HEK293 (cell line): Measurements from ENCODE around the gene STAG3.

Source experiments
- GLI2 ChIP-seq: fragments of 450-650 bp; formaldehyde crosslinking; IDR thresholded peaks from 2 replicates; pipeline ENCODE4; 2017; ENCODE audit warnings: missing biosample characterization, missing genetic modification characterization, low read depth, borderline replicate concordance
- GLI4 ChIP-seq: fragments of 450-650 bp; formaldehyde crosslinking; IDR thresholded peaks from 2 replicates; pipeline ENCODE4 v1.5.1; 2016; ENCODE audit warnings: missing biosample characterization, missing genetic modification characterization
- IKZF3 ChIP-seq: fragments of 450-650 bp; IDR thresholded peaks from 2 replicates; pipeline ENCODE4 v1.5.0; 2018; ENCODE audit warnings: missing biosample characterization, mild to moderate bottlenecking, missing genetic modification characterization, moderate library complexity
- KLF7 ChIP-seq: fragments of 450-650 bp; formaldehyde crosslinking; IDR thresholded peaks from 2 replicates; pipeline ENCODE4 v1.5.1; 2016; ENCODE audit warnings: missing biosample characterization, missing genetic modification characterization, borderline replicate concordance
- MYNN ChIP-seq: fragments of 450-650 bp; formaldehyde crosslinking; IDR thresholded peaks from 2 replicates; pipeline ENCODE4 v1.5.1; 2016; ENCODE audit warnings: missing biosample characterization, missing genetic modification characterization, borderline replicate concordance
- OVOL3 ChIP-seq: fragments of 450-650 bp; formaldehyde crosslinking; IDR thresholded peaks from 2 replicates; pipeline ENCODE4 v1.5.1; 2016; ENCODE audit warnings: missing biosample characterization, missing genetic modification characterization
- RBAK ChIP-seq: fragments of 450-650 bp; formaldehyde crosslinking; IDR thresholded peaks from 2 replicates; pipeline ENCODE4 v1.5.1; 2016; ENCODE audit warnings: missing biosample characterization, missing genetic modification characterization
- TRIM28 ChIP-seq: IDR thresholded peaks from 2 replicates; pipeline ENCODE4 v1.6.1; 2011; ENCODE audit warnings: low read length, control low read depth, borderline replicate concordance
- ZBTB1 ChIP-seq: fragments of 450-650 bp; formaldehyde crosslinking; IDR thresholded peaks from 2 replicates; pipeline ENCODE4 v1.5.1; 2016; ENCODE audit warnings: missing biosample characterization, missing genetic modification characterization
- ZBTB20 ChIP-seq: fragments of 450-650 bp; formaldehyde crosslinking; IDR thresholded peaks from 2 replicates; pipeline ENCODE4 v1.5.1; 2016; ENCODE audit warnings: missing biosample characterization, missing genetic modification characterization
- ZIC2 ChIP-seq: fragments of 450-650 bp; formaldehyde crosslinking; IDR thresholded peaks from 2 replicates; pipeline ENCODE4 v1.5.1; 2016; ENCODE audit warnings: missing biosample characterization, missing genetic modification characterization
- ZNF10 ChIP-seq: fragments of 450-650 bp; formaldehyde crosslinking; IDR thresholded peaks from 2 replicates; pipeline ENCODE4 v1.5.1; 2017; ENCODE audit warnings: missing biosample characterization, missing genetic modification characterization
- ZNF121 ChIP-seq: fragments of 450-650 bp; formaldehyde crosslinking; IDR thresholded peaks from 2 replicates; pipeline ENCODE4 v1.5.1; 2016; ENCODE audit warnings: missing biosample characterization, missing genetic modification characterization
- ZNF2 ChIP-seq: fragments of 450-650 bp; formaldehyde crosslinking; IDR thresholded peaks from 2 replicates; pipeline ENCODE4 v1.5.1; 2016; ENCODE audit warnings: missing biosample characterization, missing genetic modification characterization
- ZNF221 ChIP-seq: fragments of 450-650 bp; formaldehyde crosslinking; IDR thresholded peaks from 2 replicates; pipeline ENCODE4 v1.5.1; 2017; ENCODE audit warnings: missing biosample characterization, missing genetic modification characterization, borderline replicate concordance
- ZNF274 ChIP-seq, 2 experiments: fragments of 200-500 bp in 1 of 2; fragments of 450-650 bp in 1 of 2; sonication (Bioruptor generic) in 1 of 2; formaldehyde crosslinking in 1 of 2; IDR thresholded peaks; 2 replicates each; pipeline versions ENCODE4 v1.5.1 to v1.6.1; 2014 to 2016; ENCODE audit warnings: borderline replicate concordance in 1 of 2, inconsistent platforms in 1 of 2, low read length in 1 of 2, missing biosample characterization in 1 of 2, missing genetic modification characterization in 1 of 2
- ZNF292 ChIP-seq: fragments of 450-650 bp; formaldehyde crosslinking; IDR thresholded peaks from 2 replicates; pipeline ENCODE4 v1.5.1; 2016; ENCODE audit warnings: low read depth, missing biosample characterization, missing genetic modification characterization, borderline replicate concordance
- ZNF426 ChIP-seq: fragments of 450-650 bp; formaldehyde crosslinking; IDR thresholded peaks from 2 replicates; pipeline ENCODE4 v1.5.1; 2017; ENCODE audit warnings: missing biosample characterization, missing genetic modification characterization, mild to moderate bottlenecking, inconsistent platforms, moderate library complexity
- ZNF530 ChIP-seq: fragments of 450-650 bp; formaldehyde crosslinking; IDR thresholded peaks from 2 replicates; pipeline ENCODE4 v1.5.1; 2016; ENCODE audit warnings: low read depth, missing biosample characterization, missing genetic modification characterization
- ZNF549 ChIP-seq: fragments of 450-650 bp; IDR thresholded peaks from 2 replicates; pipeline ENCODE4 v1.5.1; 2018; ENCODE audit warnings: missing biosample characterization, missing genetic modification characterization, mild to moderate bottlenecking, inconsistent platforms, moderate library complexity
- ZNF677 ChIP-seq: fragments of 450-650 bp; IDR thresholded peaks from 2 replicates; pipeline ENCODE4 v1.5.0; 2018; ENCODE audit warnings: missing biosample characterization, mild to moderate bottlenecking, missing genetic modification characterization, moderate library complexity
- TF ChIP-seq, protein P1 (sequence below): sonication (generic); formaldehyde crosslinking; IDR thresholded peaks from 2 replicates; pipeline ENCODE4 v1.8.1; 2022; ENCODE audit warnings: mild to moderate bottlenecking, moderate library complexity, missing genetic modification reagents
- TF ChIP-seq, protein P2 (sequence below): fragments of 450-650 bp; formaldehyde crosslinking; IDR thresholded peaks from 2 replicates; pipeline ENCODE4 v1.5.1; 2017; ENCODE audit warnings: missing biosample characterization, mild to moderate bottlenecking, missing genetic modification characterization, moderate library complexity
- TF ChIP-seq, protein P3 (sequence below): fragments of 450-650 bp; formaldehyde crosslinking; IDR thresholded peaks from 2 replicates; pipeline ENCODE4 v1.5.1; 2016; ENCODE audit warnings: missing biosample characterization, missing genetic modification characterization
- TF ChIP-seq, protein P4 (sequence below): fragments of 450-650 bp; formaldehyde crosslinking; IDR thresholded peaks from 2 replicates; pipeline ENCODE4 v1.5.1; 2016; ENCODE audit warnings: missing biosample characterization, missing genetic modification characterization
- TF ChIP-seq, protein P5 (sequence below): fragments of 450-650 bp; formaldehyde crosslinking; IDR thresholded peaks from 2 replicates; pipeline ENCODE4 v1.5.1; 2016; ENCODE audit warnings: missing biosample characterization, missing genetic modification characterization
- TF ChIP-seq, protein P6 (sequence below): fragments of 450-650 bp; formaldehyde crosslinking; IDR thresholded peaks from 2 replicates; pipeline ENCODE4 v1.5.1; 2016; ENCODE audit warnings: missing biosample characterization, missing genetic modification characterization

Gene STAG3

DNA sequence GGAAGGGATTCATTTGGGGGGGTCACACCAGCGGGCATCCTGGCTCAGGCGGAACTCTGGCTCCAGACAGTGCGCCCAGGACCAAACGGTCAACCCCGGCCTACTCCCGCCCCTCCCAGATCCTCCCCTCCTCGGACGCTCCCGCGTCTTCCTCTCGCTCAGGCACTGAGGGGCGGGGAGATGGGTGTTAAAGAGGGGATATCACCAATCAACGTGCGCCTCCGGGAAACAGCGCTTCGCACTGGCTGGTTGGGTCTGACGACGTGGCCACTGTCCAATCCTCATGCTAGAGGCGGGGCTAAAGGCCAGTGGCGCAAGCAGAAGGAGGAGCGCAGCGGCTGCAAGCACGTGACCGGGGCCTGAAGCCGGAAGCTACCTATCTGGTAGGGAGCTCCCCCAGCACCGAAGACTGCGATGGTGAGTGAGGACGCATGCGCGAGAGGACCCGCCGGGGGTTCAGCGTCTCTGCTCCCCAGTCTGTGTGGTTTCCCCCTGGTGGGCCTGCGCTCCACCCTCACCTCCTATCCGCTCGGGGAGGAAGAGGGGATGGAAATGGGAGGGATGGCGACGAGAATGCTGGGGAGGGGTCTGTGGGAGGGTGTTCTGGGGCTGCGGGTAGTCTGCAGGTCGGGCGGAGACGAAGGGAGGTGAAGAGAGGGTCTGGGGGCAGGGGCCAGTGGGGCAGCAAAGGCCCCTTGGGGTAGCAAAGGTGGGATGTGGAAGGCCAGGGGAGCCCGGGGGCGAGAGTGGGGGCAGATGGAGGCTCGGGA is 29.0 kb upstream of the STAG3 start, which contains the start of gene LAMTOR4 (continued):
- TF ChIP-seq, protein P1, sequence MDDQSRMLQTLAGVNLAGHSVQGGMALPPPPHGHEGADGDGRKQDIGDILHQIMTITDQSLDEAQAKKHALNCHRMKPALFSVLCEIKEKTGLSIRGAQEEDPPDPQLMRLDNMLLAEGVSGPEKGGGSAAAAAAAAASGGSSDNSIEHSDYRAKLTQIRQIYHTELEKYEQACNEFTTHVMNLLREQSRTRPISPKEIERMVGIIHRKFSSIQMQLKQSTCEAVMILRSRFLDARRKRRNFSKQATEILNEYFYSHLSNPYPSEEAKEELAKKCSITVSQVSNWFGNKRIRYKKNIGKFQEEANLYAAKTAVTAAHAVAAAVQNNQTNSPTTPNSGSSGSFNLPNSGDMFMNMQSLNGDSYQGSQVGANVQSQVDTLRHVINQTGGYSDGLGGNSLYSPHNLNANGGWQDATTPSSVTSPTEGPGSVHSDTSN (CRISPR knock-in tag): no peak
- TF ChIP-seq ZBTB1 (tag by site-specific recombination) (no peak), MYNN (tag by site-specific recombination) (no peak), GLI2 (tag by site-specific recombination) (no peak), ZBTB20 (tag by site-specific recombination) (peak; percentile 52), TRIM28 (no peak), GLI4 (tag by site-specific recombination) (peak; percentile 63; the same call in 1 of the 2 replicates), ZNF426 (no peak), OVOL3 (tag by site-specific recombination) (no peak), ZNF221 (no peak), KLF7 (tag by site-specific recombination) (peak; percentile 30; the same call in 1 of the 2 replicates), ZNF2 (tag by site-specific recombination) (0 out of 2 replicates have a peak, but pooled peaks have one; percentile 63), ZNF274 (IDR thresholded peaks at IDR 0.05; ENCODE audit: low read length) (no peak), ZNF274 (tag by site-specific recombination; IDR thresholded peaks at IDR 0.05; ENCODE audit: borderline replicate concordance) (no peak), ZNF677 (tag by site-specific recombination) (no peak), ZNF530 (tag by site-specific recombination) (no peak), RBAK (tag by site-specific recombination) (no peak), ZNF121 (no peak; the same call in 1 of the 2 replicates), ZIC2 (peak; percentile 82), ZNF10 (tag by site-specific recombination) (no peak; the same call in 1 of the 2 replicates), ZNF549 (tag by site-specific recombination) (no peak), ZNF292 (no peak), IKZF3 (peak; percentile 86)
- TF ChIP-seq, protein P2, sequence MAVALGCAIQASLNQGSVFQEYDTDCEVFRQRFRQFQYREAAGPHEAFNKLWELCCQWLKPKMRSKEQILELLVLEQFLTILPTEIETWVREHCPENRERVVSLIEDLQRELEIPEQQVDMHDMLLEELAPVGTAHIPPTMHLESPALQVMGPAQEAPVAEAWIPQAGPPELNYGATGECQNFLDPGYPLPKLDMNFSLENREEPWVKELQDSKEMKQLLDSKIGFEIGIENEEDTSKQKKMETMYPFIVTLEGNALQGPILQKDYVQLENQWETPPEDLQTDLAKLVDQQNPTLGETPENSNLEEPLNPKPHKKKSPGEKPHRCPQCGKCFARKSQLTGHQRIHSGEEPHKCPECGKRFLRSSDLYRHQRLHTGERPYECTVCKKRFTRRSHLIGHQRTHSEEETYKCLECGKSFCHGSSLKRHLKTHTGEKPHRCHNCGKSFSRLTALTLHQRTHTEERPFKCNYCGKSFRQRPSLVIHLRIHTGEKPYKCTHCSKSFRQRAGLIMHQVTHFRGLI (tag by site-specific recombination): no peak
- TF ChIP-seq, protein P3, sequence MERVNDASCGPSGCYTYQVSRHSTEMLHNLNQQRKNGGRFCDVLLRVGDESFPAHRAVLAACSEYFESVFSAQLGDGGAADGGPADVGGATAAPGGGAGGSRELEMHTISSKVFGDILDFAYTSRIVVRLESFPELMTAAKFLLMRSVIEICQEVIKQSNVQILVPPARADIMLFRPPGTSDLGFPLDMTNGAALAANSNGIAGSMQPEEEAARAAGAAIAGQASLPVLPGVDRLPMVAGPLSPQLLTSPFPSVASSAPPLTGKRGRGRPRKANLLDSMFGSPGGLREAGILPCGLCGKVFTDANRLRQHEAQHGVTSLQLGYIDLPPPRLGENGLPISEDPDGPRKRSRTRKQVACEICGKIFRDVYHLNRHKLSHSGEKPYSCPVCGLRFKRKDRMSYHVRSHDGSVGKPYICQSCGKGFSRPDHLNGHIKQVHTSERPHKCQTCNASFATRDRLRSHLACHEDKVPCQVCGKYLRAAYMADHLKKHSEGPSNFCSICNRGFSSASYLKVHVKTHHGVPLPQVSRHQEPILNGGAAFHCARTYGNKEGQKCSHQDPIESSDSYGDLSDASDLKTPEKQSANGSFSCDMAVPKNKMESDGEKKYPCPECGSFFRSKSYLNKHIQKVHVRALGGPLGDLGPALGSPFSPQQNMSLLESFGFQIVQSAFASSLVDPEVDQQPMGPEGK (tag by site-specific recombination): peak; percentile 99
- TF ChIP-seq, protein P4, sequence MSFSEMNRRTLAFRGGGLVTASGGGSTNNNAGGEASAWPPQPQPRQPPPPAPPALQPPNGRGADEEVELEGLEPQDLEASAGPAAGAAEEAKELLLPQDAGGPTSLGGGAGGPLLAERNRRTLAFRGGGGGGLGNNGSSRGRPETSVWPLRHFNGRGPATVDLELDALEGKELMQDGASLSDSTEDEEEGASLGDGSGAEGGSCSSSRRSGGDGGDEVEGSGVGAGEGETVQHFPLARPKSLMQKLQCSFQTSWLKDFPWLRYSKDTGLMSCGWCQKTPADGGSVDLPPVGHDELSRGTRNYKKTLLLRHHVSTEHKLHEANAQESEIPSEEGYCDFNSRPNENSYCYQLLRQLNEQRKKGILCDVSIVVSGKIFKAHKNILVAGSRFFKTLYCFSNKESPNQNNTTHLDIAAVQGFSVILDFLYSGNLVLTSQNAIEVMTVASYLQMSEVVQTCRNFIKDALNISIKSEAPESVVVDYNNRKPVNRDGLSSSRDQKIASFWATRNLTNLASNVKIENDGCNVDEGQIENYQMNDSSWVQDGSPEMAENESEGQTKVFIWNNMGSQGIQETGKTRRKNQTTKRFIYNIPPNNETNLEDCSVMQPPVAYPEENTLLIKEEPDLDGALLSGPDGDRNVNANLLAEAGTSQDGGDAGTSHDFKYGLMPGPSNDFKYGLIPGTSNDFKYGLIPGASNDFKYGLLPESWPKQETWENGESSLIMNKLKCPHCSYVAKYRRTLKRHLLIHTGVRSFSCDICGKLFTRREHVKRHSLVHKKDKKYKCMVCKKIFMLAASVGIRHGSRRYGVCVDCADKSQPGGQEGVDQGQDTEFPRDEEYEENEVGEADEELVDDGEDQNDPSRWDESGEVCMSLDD (tag by site-specific recombination): peak; percentile 97
- TF ChIP-seq, protein P5, sequence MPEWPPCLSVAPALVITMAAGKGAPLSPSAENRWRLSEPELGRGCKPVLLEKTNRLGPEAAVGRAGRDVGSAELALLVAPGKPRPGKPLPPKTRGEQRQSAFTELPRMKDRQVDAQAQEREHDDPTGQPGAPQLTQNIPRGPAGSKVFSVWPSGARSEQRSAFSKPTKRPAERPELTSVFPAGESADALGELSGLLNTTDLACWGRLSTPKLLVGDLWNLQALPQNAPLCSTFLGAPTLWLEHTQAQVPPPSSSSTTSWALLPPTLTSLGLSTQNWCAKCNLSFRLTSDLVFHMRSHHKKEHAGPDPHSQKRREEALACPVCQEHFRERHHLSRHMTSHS (tag by site-specific recombination): no peak
- TF ChIP-seq, protein P6, sequence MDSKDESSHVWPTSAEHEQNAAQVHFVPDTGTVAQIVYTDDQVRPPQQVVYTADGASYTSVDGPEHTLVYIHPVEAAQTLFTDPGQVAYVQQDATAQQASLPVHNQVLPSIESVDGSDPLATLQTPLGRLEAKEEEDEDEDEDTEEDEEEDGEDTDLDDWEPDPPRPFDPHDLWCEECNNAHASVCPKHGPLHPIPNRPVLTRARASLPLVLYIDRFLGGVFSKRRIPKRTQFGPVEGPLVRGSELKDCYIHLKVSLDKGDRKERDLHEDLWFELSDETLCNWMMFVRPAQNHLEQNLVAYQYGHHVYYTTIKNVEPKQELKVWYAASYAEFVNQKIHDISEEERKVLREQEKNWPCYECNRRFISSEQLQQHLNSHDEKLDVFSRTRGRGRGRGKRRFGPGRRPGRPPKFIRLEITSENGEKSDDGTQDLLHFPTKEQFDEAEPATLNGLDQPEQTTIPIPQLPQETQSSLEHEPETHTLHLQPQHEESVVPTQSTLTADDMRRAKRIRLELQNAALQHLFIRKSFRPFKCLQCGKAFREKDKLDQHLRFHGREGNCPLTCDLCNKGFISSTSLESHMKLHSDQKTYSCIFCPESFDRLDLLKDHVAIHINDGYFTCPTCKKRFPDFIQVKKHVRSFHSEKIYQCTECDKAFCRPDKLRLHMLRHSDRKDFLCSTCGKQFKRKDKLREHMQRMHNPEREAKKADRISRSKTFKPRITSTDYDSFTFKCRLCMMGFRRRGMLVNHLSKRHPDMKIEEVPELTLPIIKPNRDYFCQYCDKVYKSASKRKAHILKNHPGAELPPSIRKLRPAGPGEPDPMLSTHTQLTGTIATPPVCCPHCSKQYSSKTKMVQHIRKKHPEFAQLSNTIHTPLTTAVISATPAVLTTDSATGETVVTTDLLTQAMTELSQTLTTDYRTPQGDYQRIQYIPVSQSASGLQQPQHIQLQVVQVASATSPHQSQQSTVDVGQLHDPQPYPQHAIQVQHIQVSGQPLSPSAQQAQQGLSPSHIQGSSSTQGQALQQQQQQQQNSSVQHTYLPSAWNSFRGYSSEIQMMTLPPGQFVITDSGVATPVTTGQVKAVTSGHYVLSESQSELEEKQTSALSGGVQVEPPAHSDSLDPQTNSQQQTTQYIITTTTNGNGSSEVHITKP: no peak
